NCI-H1092 (cell line): ENCODE results near the gene AKAP6.

Experiments
- DNase-seq: peaks from one replicate; lab custom pipeline; 2025; lab: John Stamatoyannopoulos, UW

Gene AKAP6

DNA sequence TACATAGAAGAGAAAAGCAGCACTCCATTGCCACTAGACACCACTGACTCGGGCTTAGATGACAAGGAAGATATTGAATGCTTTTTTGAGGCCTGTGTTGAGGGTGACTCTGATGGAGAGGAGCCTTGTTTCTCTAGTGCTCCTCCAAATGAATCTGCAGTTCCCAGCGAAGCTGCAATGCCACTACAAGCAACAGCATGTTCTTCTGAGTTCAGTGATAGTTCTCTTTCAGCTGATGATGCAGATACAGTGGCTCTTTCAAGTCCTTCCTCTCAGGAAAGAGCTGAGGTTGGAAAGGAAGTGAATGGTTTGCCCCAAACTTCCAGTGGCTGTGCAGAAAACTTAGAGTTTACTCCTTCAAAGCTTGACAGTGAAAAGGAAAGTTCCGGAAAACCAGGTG is 495.1 kb downstream of the AKAP6 start:
- no peak for DNase-seq

- DNase-seq = no peak
Measured at GRCh38 chr14:32825058-32825457, 496.0 kb downstream of the AKAP6 start.

DNA sequence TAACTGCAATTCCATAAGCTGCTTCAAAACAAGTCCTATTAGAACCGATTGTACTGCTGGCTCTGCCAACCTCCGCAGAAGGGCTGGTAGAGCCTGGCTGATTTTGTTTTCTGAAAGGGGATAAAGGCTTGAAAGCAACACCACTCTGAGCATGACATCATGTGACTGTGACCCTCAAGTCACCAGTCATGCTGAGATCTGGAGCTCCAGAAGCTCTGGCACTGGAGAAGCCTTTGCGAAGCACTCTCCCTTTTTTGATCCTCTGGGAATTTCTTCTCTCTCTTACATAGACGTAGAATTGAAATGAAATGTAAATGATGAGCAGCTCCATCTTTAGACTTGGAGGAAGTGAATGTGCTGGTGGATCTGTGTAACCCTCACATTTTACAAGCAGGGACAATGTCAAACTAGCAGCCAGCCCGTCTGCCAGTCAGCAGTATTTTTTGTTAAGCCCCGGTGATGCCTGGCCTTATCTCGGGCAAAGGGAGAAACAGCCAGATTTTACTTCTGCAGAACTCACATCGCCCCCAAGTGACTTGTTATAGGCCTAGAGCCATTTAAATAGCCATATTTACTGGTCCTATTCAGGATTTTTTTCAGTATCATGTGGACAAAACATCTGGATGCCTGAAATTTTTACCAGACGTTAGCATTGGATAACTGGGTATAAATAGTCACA is 497.4 kb downstream of the AKAP6 start:
- DNase-seq = peak; percentile 32

- DNase-seq = no peak
Measured at GRCh38 chr14:32827514-32827913, 498.4 kb downstream of the AKAP6 start.

DNA sequence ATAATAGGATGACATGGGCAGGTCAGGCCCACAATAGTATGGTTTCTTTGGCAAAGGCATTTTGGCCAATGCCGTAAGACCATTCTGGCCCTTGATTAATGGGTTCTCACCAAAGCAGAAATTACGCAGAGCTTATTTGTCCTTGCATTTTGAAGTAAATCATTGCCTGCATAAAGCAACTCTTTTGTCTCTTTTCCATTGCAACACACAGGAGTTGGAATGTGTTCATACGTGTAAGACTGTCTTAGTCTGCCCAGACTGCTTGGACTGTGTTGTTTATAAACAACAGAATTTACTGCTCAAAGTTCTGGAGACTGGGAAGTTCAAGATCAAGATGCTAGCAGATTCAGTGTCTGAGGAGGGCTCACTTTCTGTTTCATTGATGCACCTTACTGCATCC is 506.8 kb downstream of the AKAP6 start:
- DNase-seq = no peak

DNA sequence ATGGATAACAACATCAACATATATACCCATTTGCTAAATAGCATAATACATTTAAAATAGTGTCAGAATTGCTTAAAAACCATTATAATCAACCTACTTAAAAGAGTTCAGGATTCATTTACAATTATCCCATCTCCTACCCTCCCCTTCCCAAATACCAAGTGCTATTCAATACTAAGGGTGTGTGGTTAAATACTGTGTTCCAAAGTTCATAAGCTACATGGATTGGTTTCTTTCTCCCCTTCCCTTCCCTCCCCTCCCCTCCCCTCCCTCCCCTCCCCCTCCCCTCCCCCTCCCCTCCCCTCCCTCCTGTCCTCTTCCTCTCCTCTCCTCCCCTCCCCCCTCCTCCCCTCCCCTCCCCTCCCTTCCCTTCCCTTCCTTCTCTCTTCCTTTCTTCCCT is 512.6 kb downstream of the AKAP6 start:
- DNase-seq = no peak

- no peak for DNase-seq
Measured at GRCh38 chr14:32846821-32847365, 517.8 kb downstream of the AKAP6 start.

GRCh38 chr14:32847867-32848266 is 518.8 kb downstream of the AKAP6 start:
- no peak for DNase-seq

DNA sequence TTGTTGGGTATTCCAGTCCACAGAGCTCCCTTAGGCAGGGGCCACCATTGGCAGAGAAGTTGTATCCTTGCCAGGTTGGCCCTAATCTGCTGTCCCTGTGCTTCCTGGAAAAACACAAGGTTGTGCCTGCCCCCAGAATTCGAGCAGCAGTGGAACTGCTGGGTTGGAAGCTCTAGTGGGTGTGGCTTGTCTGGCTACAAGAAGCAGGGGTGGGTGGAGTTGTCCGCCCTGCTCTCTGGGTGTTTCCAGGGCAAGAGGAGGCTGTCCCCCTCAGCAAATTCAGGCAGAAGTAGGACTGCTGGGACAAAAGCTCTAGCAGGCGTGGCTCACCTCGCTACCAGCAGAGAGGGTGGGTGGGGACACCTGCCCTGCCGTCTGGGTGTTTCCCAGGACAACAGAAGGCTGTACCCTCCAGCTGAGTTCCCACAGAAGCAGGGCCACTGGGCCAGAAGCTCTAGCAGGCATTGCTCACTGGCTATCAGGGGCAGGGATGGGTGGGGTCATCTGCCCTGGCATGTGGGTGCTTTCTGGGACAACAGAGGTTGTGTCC is 536.8 kb downstream of the AKAP6 start:
- no peak for DNase-seq

DNA sequence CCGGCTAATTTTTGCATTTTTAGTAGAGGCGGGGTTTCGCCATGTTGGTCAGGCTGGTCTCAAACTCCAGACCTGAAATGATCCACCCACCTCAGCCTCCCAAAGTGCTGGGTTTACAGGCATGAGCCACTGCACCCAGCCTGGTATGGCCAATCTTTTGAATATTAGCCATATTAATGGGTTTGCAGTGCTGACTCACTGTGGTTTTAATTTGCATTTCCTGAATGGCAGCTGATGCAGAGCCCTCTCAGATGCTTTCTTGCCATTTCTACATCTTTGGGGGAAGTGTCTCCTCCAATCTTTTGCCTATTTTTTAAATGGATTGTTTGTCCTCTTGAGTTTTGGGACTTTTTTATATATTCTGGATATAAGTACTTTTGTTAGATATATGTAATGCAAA is 554.1 kb downstream of the AKAP6 start:
- DNase-seq = no peak
